ENCODE results near the gene SCOC. TPM values are rescaled to one million over a fixed set of nuclear protein-coding genes. Genes with fewer than 3 reads are reported as not detected.
A peak's percentile ranks its signal among the peaks of the same experiment; 100 is the strongest.

Gene SCOC
- total RNA-seq, 1 donor from 2014 or later, result 170 TPM

GRCh38 chr4:140367738-140368137, 5.7 kb upstream of the SCOC start:
- peaks cover 2% of the 10 kb centered on the region for H3K27me3 Mint-ChIP-seq (ENCODE audit: insufficient read depth, low read depth)
- Histone ChIP-seq H3K36me3 (no peaks in the 10 kb centered on the region), H3F3A (ENCODE audit: low read depth) (peaks cover 2% of the 10 kb centered on the region), H3K9ac (no peak overlapping the region), H4K20me1 (ENCODE audit: low read depth) (no peaks in the 10 kb centered on the region), H3K4me2 (no peak overlapping the region), H3K4me1 (peaks cover 5% of the 10 kb centered on the region), H3K27me3 (peaks cover 40% of the 10 kb centered on the region), H2AFZ (replicated peaks) (no peak overlapping the region), H3K79me2 (ENCODE audit: low read depth) (no peaks in the 10 kb centered on the region), H3K4me3 (no peak overlapping the region), H3K9me3 (ENCODE audit: low read depth) (no peaks in the 10 kb centered on the region), H3K27ac (no peak overlapping the region)
- H3K9me3 Mint-ChIP-seq, result no peaks in the 10 kb centered on the region
- no peaks in the 10 kb centered on the region for H3K36me3 Mint-ChIP-seq
- H3K4me1 Mint-ChIP-seq, result peaks cover 3% of the 10 kb centered on the region
- no peak overlapping the region for H3K27ac Mint-ChIP-seq
- H3K4me3 Mint-ChIP-seq, result no peak overlapping the region
- no peak for DNase-seq (ENCODE audit: low spot score)
- TF ChIP-seq EZH2phosphoT487 (IDR thresholded peaks at IDR 0.05) (no peak), EZH2 (IDR thresholded peaks at IDR 0.05) (no peak)
- TF ChIP-seq, protein P1, sequence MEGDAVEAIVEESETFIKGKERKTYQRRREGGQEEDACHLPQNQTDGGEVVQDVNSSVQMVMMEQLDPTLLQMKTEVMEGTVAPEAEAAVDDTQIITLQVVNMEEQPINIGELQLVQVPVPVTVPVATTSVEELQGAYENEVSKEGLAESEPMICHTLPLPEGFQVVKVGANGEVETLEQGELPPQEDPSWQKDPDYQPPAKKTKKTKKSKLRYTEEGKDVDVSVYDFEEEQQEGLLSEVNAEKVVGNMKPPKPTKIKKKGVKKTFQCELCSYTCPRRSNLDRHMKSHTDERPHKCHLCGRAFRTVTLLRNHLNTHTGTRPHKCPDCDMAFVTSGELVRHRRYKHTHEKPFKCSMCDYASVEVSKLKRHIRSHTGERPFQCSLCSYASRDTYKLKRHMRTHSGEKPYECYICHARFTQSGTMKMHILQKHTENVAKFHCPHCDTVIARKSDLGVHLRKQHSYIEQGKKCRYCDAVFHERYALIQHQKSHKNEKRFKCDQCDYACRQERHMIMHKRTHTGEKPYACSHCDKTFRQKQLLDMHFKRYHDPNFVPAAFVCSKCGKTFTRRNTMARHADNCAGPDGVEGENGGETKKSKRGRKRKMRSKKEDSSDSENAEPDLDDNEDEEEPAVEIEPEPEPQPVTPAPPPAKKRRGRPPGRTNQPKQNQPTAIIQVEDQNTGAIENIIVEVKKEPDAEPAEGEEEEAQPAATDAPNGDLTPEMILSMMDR (IDR thresholded peaks at IDR 0.05), result no peak

- DNase-seq (ENCODE audit: low spot score), result no peak
- Histone ChIP-seq H3K27ac (no peak overlapping the region), H3K9ac (no peak overlapping the region), H3K79me2 (ENCODE audit: low read depth) (peaks cover under 1% of the 10 kb centered on the region), H3F3A (ENCODE audit: low read depth) (peaks cover 7% of the 10 kb centered on the region), H3K4me2 (no peak overlapping the region), H3K9me3 (ENCODE audit: low read depth) (no peaks in the 10 kb centered on the region), H4K20me1 (ENCODE audit: low read depth) (no peaks in the 10 kb centered on the region), H2AFZ (replicated peaks) (no peak overlapping the region), H3K4me3 (no peak overlapping the region), H3K36me3 (no peaks in the 10 kb centered on the region), H3K4me1 (peaks cover 5% of the 10 kb centered on the region), H3K27me3 (peaks cover 35% of the 10 kb centered on the region)
- peaks cover 2% of the 10 kb centered on the region for H3K27me3 Mint-ChIP-seq (ENCODE audit: insufficient read depth, low read depth)
- TF ChIP-seq EZH2phosphoT487 (IDR thresholded peaks at IDR 0.05), result no peak
- TF ChIP-seq, protein P1 (IDR thresholded peaks at IDR 0.05), result no peak
- no peak for TF ChIP-seq EZH2 (IDR thresholded peaks at IDR 0.05)
- no peak overlapping the region for H3K27ac Mint-ChIP-seq
- H3K4me1 Mint-ChIP-seq, result peaks cover 3% of the 10 kb centered on the region
- no peaks in the 10 kb centered on the region for H3K36me3 Mint-ChIP-seq
- H3K9me3 Mint-ChIP-seq, result no peaks in the 10 kb centered on the region
- no peak overlapping the region for H3K4me3 Mint-ChIP-seq
Observed at GRCh38 chr4:140368686-140369085, 4.8 kb upstream of the SCOC start.

GRCh38 chr4:140372751-140373327, 607 bp upstream of the SCOC start:
- Histone ChIP-seq H3K9me3 (ENCODE audit: low read depth) (no peaks in the 10 kb centered on the region), H3K4me3 (peak overlapping the region; percentile 88), H3F3A (ENCODE audit: low read depth) (peaks cover 16% of the 10 kb centered on the region), H3K27me3 (peaks cover 19% of the 10 kb centered on the region), H3K9ac (peak overlapping the region; percentile 35), H3K79me2 (ENCODE audit: low read depth) (peaks cover 42% of the 10 kb centered on the region), H2AFZ (replicated peaks) (peak overlapping the region; percentile 88), H3K27ac (no peak overlapping the region), H3K36me3 (no peaks in the 10 kb centered on the region), H4K20me1 (ENCODE audit: low read depth) (peaks cover 40% of the 10 kb centered on the region), H3K4me1 (peaks cover 17% of the 10 kb centered on the region), H3K4me2 (peak overlapping the region; percentile 87)
- Mint-ChIP-seq H3K9me3 (no peaks in the 10 kb centered on the region), H3K36me3 (peaks cover 3% of the 10 kb centered on the region), H3K27me3 (ENCODE audit: insufficient read depth, low read depth) (peaks cover 2% of the 10 kb centered on the region), H3K4me3 (no peak overlapping the region), H3K4me1 (peaks cover 27% of the 10 kb centered on the region), H3K27ac (no peak overlapping the region)
- peak; percentile 12 for DNase-seq (ENCODE audit: low spot score)
- no peak for TF ChIP-seq EZH2 (IDR thresholded peaks at IDR 0.05)
- TF ChIP-seq EZH2phosphoT487 (IDR thresholded peaks at IDR 0.05), result no peak
- TF ChIP-seq, protein P1 (IDR thresholded peaks at IDR 0.05), result peak; percentile 19

Measured in neural progenitor cell (in vitro differentiated cells).